Right lobe of liver (tissue), 6 donors: Measurements from ENCODE around the gene OR2T3. TPM values are rescaled to one million over a fixed set of nuclear protein-coding genes. Genes with fewer than 3 reads are reported as not detected.
"Not testable (repeated sequence)": the region's sequence is repeated elsewhere in the genome, so short reads cannot be mapped to it uniquely, and the experiment has no call there.

Experiments
- ATAC-seq, 4 donors: fragments of 200-7000 bp; cut with Tn5 transposase; one replicate each; pipeline ENCODE4 v1.9.1; 2020; ENCODE audit warnings: mild to moderate bottlenecking in 4 of 4, moderate library complexity in 4 of 4
- DNase-seq, 3 donors: peaks; one replicate each; pipeline ENCODE4 v3.0.0-alpha.2; 2020
- H3K27ac ChIP-seq, 3 donors: fragments of 200-600 bp; one replicate each; pipeline ENCODE4 v1.8.0; 2022
- H3K27me3 ChIP-seq, 2 donors: fragments of 200-600 bp; one replicate each; pipeline ENCODE4 v1.8.0; 2022
- H3K36me3 ChIP-seq, 4 donors: fragments of 200-600 bp; sonication (generic) in 1 of 4; one replicate each; pipeline versions ENCODE4 v1.5.1 to v1.8.0; 2017 to 2022; ENCODE audit warnings: control low read depth in 1 of 4
- H3K4me1 ChIP-seq, 4 donors: fragments of 200-600 bp; sonication (generic) in 1 of 4; one replicate each; pipeline versions ENCODE4 v1.5.1 to v1.8.0; 2017 to 2022; ENCODE audit warnings: control low read depth in 1 of 4
- H3K4me3 ChIP-seq, 3 donors: fragments of 200-600 bp; one replicate each; pipeline ENCODE4 v1.8.0; 2022
- H3K9me3 ChIP-seq, 4 donors: fragments of 200-600 bp; sonication (generic) in 1 of 4; one replicate each; pipeline versions ENCODE4 v1.5.1 to v1.8.0; 2017 to 2022; ENCODE audit warnings: control low read depth in 1 of 4
- CTCF ChIP-seq, 4 donors: fragments of 200-600 bp in 3 of 4; fragments of 450-650 bp in 1 of 4; IDR thresholded peaks; one replicate each; pipeline versions ENCODE4 v1.5.1 to v1.8.0; 2016 to 2022; ENCODE audit warnings: antibody characterized with exemption in 4 of 4, mild to moderate bottlenecking in 2 of 4
- POLR2A ChIP-seq: fragments of 450-650 bp; IDR thresholded peaks from one replicate; pipeline ENCODE4 v1.6.1; 2017; ENCODE audit warnings: antibody characterized with exemption, mild to moderate bottlenecking
- WGBS: methylation state at CpG from one replicate; pipeline ENCODE4 v1.1.6; 2018; ENCODE audit warnings: low coverage, low lambda C conversion rate; ENCODE audit not compliant: insufficient coverage; ENCODE audit errors: missing lambda C conversion rate; 5-methylcytosine and 5-hydroxymethylcytosine counted together
- intact Hi-C, 2 donors: fragments of 100-400 bp; cut with DNase I; formaldehyde crosslinking; loops; one replicate each; pipeline versions ENCODE4 v1.11.2 to v1.14.1; 2022
- total RNA-seq, 6 experiments: library from RNA; depleted of rRNA in 2 of 6; stranded (reverse); fragments of >200 nt in 2 of 6; fragmentation: NEBNext Ultra II Directional in 3 of 6; extraction: Animal tissue kit (Norgen Biotek cat#: 25700) in 3 of 6; gene quantifications; one replicate each; pipeline versions ENCODE4 v1.1.0 to v1.2.4, GENCODE V29; 2016 to 2023
- donor health status: DM: no; HTN: yes; CAD: no.
- donor health status: DM: no; HTN: no; CAD: no.
- donor health status: DM: no; HTN: no; CAD: no.
- donor health status: DM: no; HTN: yes; CAD: no.
- donor health status: DM: no; HTN: yes; CAD: no.

The OR2T3 gene
- total RNA-seq, 6 experiments from 2014 or later = not detected

GRCh38 chr1:248471154-248471553, 2.0 kb upstream of the OR2T3 start:
- Histone ChIP-seq H3K27me3 (no peaks in the 10 kb centered on the region), H3K4me1 (no peaks in the 10 kb centered on the region), H3K27ac (no peak overlapping the region), H3K9me3 (no peaks in the 10 kb centered on the region), H3K4me3 (no peak overlapping the region), H3K36me3 (no peaks in the 10 kb centered on the region)
- TF ChIP-seq POLR2A (no peak), CTCF (IDR thresholded peaks at IDR 0.05) (no peak)
- intact Hi-C loops = no loop called here
- 65% methylated on average over 4 of the region's 4 CpGs for WGBS
- DNase-seq (no peak), ATAC-seq (no peak)

GRCh38 chr1:248472111-248472510, 1.0 kb upstream of the OR2T3 start:
- H3K36me3 ChIP-seq, DNase-seq, H3K27me3 ChIP-seq, ATAC-seq, H3K27ac ChIP-seq, H3K9me3 ChIP-seq, H3K4me1 ChIP-seq, intact Hi-C loops, H3K4me3 ChIP-seq: not testable (repeated sequence)
- 41% methylated on average over 2 of the region's 2 CpGs for WGBS

GRCh38 chr1:248475660-248476059, 2.5 kb downstream of the OR2T3 start:
- H3K4me1 ChIP-seq, DNase-seq, H3K9me3 ChIP-seq, ATAC-seq, H3K4me3 ChIP-seq, intact Hi-C loops, H3K36me3 ChIP-seq, H3K27ac ChIP-seq, H3K27me3 ChIP-seq: not testable (repeated sequence)
- no CpG with 5 or more reads among the region's 1 CpG for WGBS

- intact Hi-C loops, H3K9me3 ChIP-seq, H3K36me3 ChIP-seq, H3K27ac ChIP-seq, H3K4me3 ChIP-seq, ATAC-seq, DNase-seq, H3K27me3 ChIP-seq, H3K4me1 ChIP-seq: not testable (repeated sequence)
- 38% methylated on average over 13 of the region's 13 CpGs for WGBS
Measured at GRCh38 chr1:248481686-248482579, 8.8 kb downstream of the OR2T3 start.

GRCh38 chr1:248488289-248488688, 15.1 kb downstream of the OR2T3 start, which contains the start of gene OR2T5:
OR2T5 (plus strand) TSS chr1:248488589; CDS start chr1:248488589, 0 bp downstream.
- DNase-seq, H3K9me3 ChIP-seq, H3K27ac ChIP-seq, H3K36me3 ChIP-seq, intact Hi-C loops, H3K4me1 ChIP-seq, H3K27me3 ChIP-seq, H3K4me3 ChIP-seq, ATAC-seq: not testable (repeated sequence)
- 63% methylated on average over 4 of the region's 6 CpGs for WGBS

GRCh38 chr1:248496661-248497060, 23.5 kb downstream of the OR2T3 start:
- H3K4me3 ChIP-seq, intact Hi-C loops, ATAC-seq, H3K9me3 ChIP-seq, H3K4me1 ChIP-seq, H3K27ac ChIP-seq, H3K36me3 ChIP-seq, H3K27me3 ChIP-seq, DNase-seq: not testable (repeated sequence)
- no CpG with 5 or more reads among the region's 5 CpGs for WGBS

GRCh38 chr1:248500305-248501035, 27.3 kb downstream of the OR2T3 start:
- peak in 1 of 4 donors; percentile 25 for ATAC-seq

GRCh38 chr1:248507773-248508172, 34.6 kb downstream of the OR2T3 start, which contains the start of gene OR2G6:
OR2G6 (plus strand) TSS chr1:248508073; CDS start chr1:248521647, 13,574 bp downstream.
- WGBS = no CpG with 5 or more reads among the region's 2 CpGs
- H3K4me3 ChIP-seq, H3K27me3 ChIP-seq, H3K36me3 ChIP-seq, ATAC-seq, H3K27ac ChIP-seq, DNase-seq, H3K9me3 ChIP-seq, H3K4me1 ChIP-seq, intact Hi-C loops: not testable (repeated sequence)

More at GRCh38 chr1:248500305-248501035, 27.3 kb downstream of the OR2T3 start:
- 73% methylated on average over 1 of the region's 2 CpGs for WGBS
- H3K36me3 ChIP-seq, intact Hi-C loops, H3K27ac ChIP-seq, DNase-seq, H3K4me1 ChIP-seq, H3K4me3 ChIP-seq, H3K9me3 ChIP-seq, H3K27me3 ChIP-seq: not testable (repeated sequence)

GRCh38 chr1:248510217-248510616, 37.1 kb downstream of the OR2T3 start:
- H3K27me3 ChIP-seq, H3K36me3 ChIP-seq, H3K9me3 ChIP-seq, DNase-seq, H3K27ac ChIP-seq, H3K4me1 ChIP-seq, intact Hi-C loops, H3K4me3 ChIP-seq, ATAC-seq: not testable (repeated sequence)
